HEK293 (cell line): ENCODE data around the gene GINS1.

Experiments used
- CTCF ChIP-seq: fragments of 450-650 bp; formaldehyde crosslinking; IDR thresholded peaks from 2 replicates; pipeline ENCODE4 v1.5.1; 2016; ENCODE audit warnings: missing biosample characterization, missing genetic modification characterization
- SETDB1 ChIP-seq: IDR thresholded peaks from one replicate; pipeline ENCODE4 v1.6.1; 2017; ENCODE audit warnings: mild to moderate bottlenecking, low read length, moderate library complexity, mixed read lengths; ENCODE audit not compliant: insufficient read length
- ZNF121 ChIP-seq: fragments of 450-650 bp; formaldehyde crosslinking; IDR thresholded peaks from 2 replicates; pipeline ENCODE4 v1.5.1; 2016; ENCODE audit warnings: missing biosample characterization, missing genetic modification characterization
- ZNF157 ChIP-seq: fragments of 450-650 bp; formaldehyde crosslinking; IDR thresholded peaks from 2 replicates; pipeline ENCODE4 v1.5.1; 2016; ENCODE audit warnings: missing biosample characterization, missing genetic modification characterization
- ZNF175 ChIP-seq: fragments of 450-650 bp; formaldehyde crosslinking; IDR thresholded peaks from 2 replicates; pipeline ENCODE4 v1.5.1; 2016; ENCODE audit warnings: missing biosample characterization, missing genetic modification characterization
- ZNF513 ChIP-seq: fragments of 450-650 bp; IDR thresholded peaks from 2 replicates; pipeline ENCODE4 v1.5.1; 2018; ENCODE audit warnings: missing biosample characterization, missing genetic modification characterization
- ZNF549 ChIP-seq: fragments of 450-650 bp; IDR thresholded peaks from 2 replicates; pipeline ENCODE4 v1.5.1; 2018; ENCODE audit warnings: missing biosample characterization, missing genetic modification characterization, mild to moderate bottlenecking, inconsistent platforms, moderate library complexity
- ZNF558 ChIP-seq: fragments of 450-650 bp; formaldehyde crosslinking; IDR thresholded peaks from 2 replicates; pipeline ENCODE4 v1.5.1; 2016; ENCODE audit warnings: missing biosample characterization, missing genetic modification characterization
- ZNF560 ChIP-seq: fragments of 450-650 bp; formaldehyde crosslinking; IDR thresholded peaks from 2 replicates; pipeline ENCODE4 v1.5.1; 2017; ENCODE audit warnings: missing biosample characterization, missing genetic modification characterization, borderline replicate concordance
- ZNF701 ChIP-seq: fragments of 450-650 bp; formaldehyde crosslinking; IDR thresholded peaks from 2 replicates; pipeline ENCODE4 v1.5.1; 2016; ENCODE audit warnings: missing biosample characterization, missing genetic modification characterization

- no peak for TF ChIP-seq CTCF (tag by site-specific recombination)
- TF ChIP-seq ZNF560 (tag by site-specific recombination): no peak
- TF ChIP-seq SETDB1: no peak
- TF ChIP-seq ZNF157 (tag by site-specific recombination): no peak
- TF ChIP-seq ZNF513: no peak
- no peak for TF ChIP-seq ZNF175 (tag by site-specific recombination)
- no peak for TF ChIP-seq ZNF121 (tag by site-specific recombination)
- TF ChIP-seq ZNF558: no peak
- TF ChIP-seq ZNF549 (tag by site-specific recombination): no peak
- no peak for TF ChIP-seq ZNF701 (tag by site-specific recombination)
Observed at GRCh38 chr20:25496165-25496967, 88.9 kb downstream of the GINS1 start.
